Esophagus squamous epithelium (tissue), 4 donors: ENCODE results near the gene AIFM1.

Experiments
- POLR2A ChIP-seq, 4 donors: fragments of 450-650 bp; IDR thresholded peaks; one replicate each; pipeline ENCODE4 v1.6.1; 2017; ENCODE audit warnings: antibody characterized with exemption in 4 of 4, mild to moderate bottlenecking in 4 of 4, moderate library complexity in 3 of 4
- TF ChIP-seq, protein P1 (sequence below), 6 experiments: fragments of 450-650 bp in 4 of 6; fragments of 200-600 bp in 2 of 6; sonication (generic) in 2 of 6; IDR thresholded peaks; one replicate each; pipeline ENCODE4 v1.5.1; 2016 to 2019; ENCODE audit warnings: antibody characterized with exemption in 6 of 6, mild to moderate bottlenecking in 4 of 6, moderate library complexity in 4 of 6

DNA sequence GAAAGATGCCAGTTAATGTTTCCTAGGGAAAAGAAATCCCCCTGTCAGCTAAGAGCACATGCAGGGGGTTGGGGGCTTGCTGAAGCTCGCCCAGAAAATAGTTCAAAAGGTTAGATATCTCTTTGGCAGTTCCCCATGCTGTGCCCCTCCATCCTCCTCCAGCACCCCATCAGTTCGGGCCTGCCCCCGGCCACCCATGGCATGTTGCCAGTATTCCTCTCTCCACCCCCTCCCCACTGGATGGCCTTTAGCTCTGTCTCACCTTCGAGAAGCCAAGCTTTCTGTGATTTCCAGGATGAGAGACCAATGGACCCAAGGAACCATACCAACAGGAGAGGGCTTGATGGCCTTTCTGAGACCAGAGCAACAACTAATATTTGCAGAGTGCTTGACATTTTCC is 11.3 kb upstream of the AIFM1 start:
- TF ChIP-seq, protein P1, sequence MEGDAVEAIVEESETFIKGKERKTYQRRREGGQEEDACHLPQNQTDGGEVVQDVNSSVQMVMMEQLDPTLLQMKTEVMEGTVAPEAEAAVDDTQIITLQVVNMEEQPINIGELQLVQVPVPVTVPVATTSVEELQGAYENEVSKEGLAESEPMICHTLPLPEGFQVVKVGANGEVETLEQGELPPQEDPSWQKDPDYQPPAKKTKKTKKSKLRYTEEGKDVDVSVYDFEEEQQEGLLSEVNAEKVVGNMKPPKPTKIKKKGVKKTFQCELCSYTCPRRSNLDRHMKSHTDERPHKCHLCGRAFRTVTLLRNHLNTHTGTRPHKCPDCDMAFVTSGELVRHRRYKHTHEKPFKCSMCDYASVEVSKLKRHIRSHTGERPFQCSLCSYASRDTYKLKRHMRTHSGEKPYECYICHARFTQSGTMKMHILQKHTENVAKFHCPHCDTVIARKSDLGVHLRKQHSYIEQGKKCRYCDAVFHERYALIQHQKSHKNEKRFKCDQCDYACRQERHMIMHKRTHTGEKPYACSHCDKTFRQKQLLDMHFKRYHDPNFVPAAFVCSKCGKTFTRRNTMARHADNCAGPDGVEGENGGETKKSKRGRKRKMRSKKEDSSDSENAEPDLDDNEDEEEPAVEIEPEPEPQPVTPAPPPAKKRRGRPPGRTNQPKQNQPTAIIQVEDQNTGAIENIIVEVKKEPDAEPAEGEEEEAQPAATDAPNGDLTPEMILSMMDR (IDR thresholded peaks at IDR 0.05): no peak
- TF ChIP-seq POLR2A (IDR thresholded peaks at IDR 0.05): no peak
